Kidney (tissue), 14 donors: ENCODE results near the gene FGFR3. TPM values are rescaled to one million over a fixed set of nuclear protein-coding genes. Genes with fewer than 3 reads are reported as not detected.

Experiments
- DNase-seq, 5 donors: peaks; one replicate each; pipeline ENCODE4 v3.0.0-alpha.2; 2013 to 2020
- FAIRE-seq: peaks from 2 replicates; lab custom pipeline; 2012; peaks lifted over from hg19 to GRCh38; lab: Jason Lieb, UNC
- H3K27ac ChIP-seq, 2 donors: one replicate each; pipeline ENCODE4 v1.7.0; 2013; ENCODE audit warnings: low read depth in 2 of 2, low read length in 2 of 2, inconsistent platforms in 1 of 2
- H3K27me3 ChIP-seq: one replicate; pipeline ENCODE4 v1.7.1; 2013; ENCODE audit warnings: low read length, inconsistent platforms; ENCODE audit not compliant: control insufficient read depth, insufficient read depth
- H3K36me3 ChIP-seq, 3 donors: one replicate each; pipeline versions ENCODE4 v1.7.0 to v1.7.1; 2013; ENCODE audit warnings: low read length in 3 of 3, control low read depth in 1 of 3, inconsistent platforms in 1 of 3; ENCODE audit not compliant: insufficient read depth in 3 of 3, control insufficient read depth in 2 of 3
- H3K4me1 ChIP-seq, 3 donors: one replicate each; pipeline versions ENCODE4 v1.7.0 to v1.7.1; 2013; ENCODE audit warnings: low read length in 3 of 3, inconsistent platforms in 1 of 3, low read depth in 1 of 3; ENCODE audit not compliant: control insufficient read depth in 2 of 3, insufficient read depth in 2 of 3
- H3K4me3 ChIP-seq, 3 donors: one replicate each; pipeline versions ENCODE4 v1.7.0 to v1.8.1; 2013; ENCODE audit warnings: low read length in 3 of 3, control low read depth in 1 of 3, inconsistent platforms in 1 of 3
- H3K9ac ChIP-seq, 3 donors: one replicate each; pipeline versions ENCODE4 v1.7.0 to v1.7.1; 2013; ENCODE audit warnings: low read length in 3 of 3, control low read depth in 1 of 3, inconsistent platforms in 1 of 3
- H3K9me3 ChIP-seq, 3 donors: one replicate each; pipeline versions ENCODE4 v1.7.0 to v1.7.1; 2013; ENCODE audit warnings: low read length in 3 of 3, control low read depth in 1 of 3, inconsistent platforms in 1 of 3; ENCODE audit not compliant: control insufficient read depth in 2 of 3, insufficient read depth in 1 of 3
- CTCF ChIP-seq: IDR thresholded peaks from 3 replicates; pipeline ENCODE4 v1.5.1; 2012; ENCODE audit warnings: mild to moderate bottlenecking, moderate library complexity, borderline replicate concordance; ENCODE audit not compliant: insufficient read depth; ENCODE audit errors: extremely low read depth
- intact Hi-C: fragments of 100-400 bp; cut with DNase I; formaldehyde crosslinking; loops from one replicate; pipeline ENCODE4 v1.11.1; 2022
- polyA plus RNA-seq: library from polyadenylated mRNA; stranded (reverse); fragments of 350-450 nt; fragmentation: Illumina TruSeq; extraction: RNeasy Lipid Tissue Mini Kit (QIAGEN cat#74804); gene quantifications from one replicate; pipeline ENCODE4 v1.2.3, GENCODE V29; 2014; ENCODE audit warnings: low read depth, low replicate concordance; ENCODE audit not compliant: insufficient read depth
- total RNA-seq: library from RNA; stranded (reverse); fragmentation: NEBNext Ultra II Directional; extraction: Animal tissue kit (Norgen Biotek cat#: 25700); gene quantifications from one replicate; pipeline ENCODE4 v1.2.1, GENCODE V29; 2021
- donor health status: control.
- donor health status: control.
- donor health status: control.
- donor health status: control.
- donor health status: control.
- donor health status: DM: yes; HTN: yes; CAD: no.
- donor health status: Normal renal cell carcinoma (clear cell type).

FGFR3 gene
- total and polyA plus RNA-seq, 2 donors from 2014 or later = 25.5 to 28.5 TPM

GRCh38 chr4:1793940-1794808 is 1.1 kb downstream of the FGFR3 start:
- intact Hi-C loops = no loop called here

GRCh38 chr4:1794809-1795298 is 1.8 kb downstream of the FGFR3 start:
- Histone ChIP-seq H3K9ac (no peak overlapping the region), H3K9me3 (no peaks in the 10 kb centered on the region), H3K27me3 (no peaks in the 10 kb centered on the region), H3K4me1 (peaks cover 0 to 18% (median 0%) of the 10 kb centered on the region in 3 donors), H3K4me3 (peak overlapping the region in 1 of 3 donors; percentile 58), H3K36me3 (peaks cover 0 to 2% (median 0%) of the 10 kb centered on the region in 3 donors), H3K27ac (no peak overlapping the region)
- DNase-seq (no peak), FAIRE-seq (no peak)
- no peak for TF ChIP-seq CTCF
- intact Hi-C loops = no loop called here

More at GRCh38 chr4:1793940-1794808, 1.1 kb downstream of the FGFR3 start:
- H3K27ac ChIP-seq = peak overlapping the region in 1 of 2 donors; percentile 43
- no peak for TF ChIP-seq CTCF
- no peaks in the 10 kb centered on the region for H3K27me3 ChIP-seq
- peak overlapping the region; percentile 6 to 58 (median 38) for H3K4me3 ChIP-seq
- no peak for DNase-seq
- peaks cover 0 to 18% (median 0%) of the 10 kb centered on the region in 3 donors for H3K4me1 ChIP-seq
- FAIRE-seq = no peak
- peak overlapping the region in 1 of 3 donors; percentile 26 for H3K9ac ChIP-seq
- H3K36me3 ChIP-seq = peaks cover 0 to 2% (median 0%) of the 10 kb centered on the region in 3 donors
- H3K9me3 ChIP-seq = no peaks in the 10 kb centered on the region

- Histone ChIP-seq H3K4me3 (peak overlapping the region in 2 of 3 donors; percentile 1 to 58), H3K36me3 (peaks cover 0 to 2% (median 0%) of the 10 kb centered on the region in 3 donors), H3K9ac (peak overlapping the region in 1 of 3 donors; percentile 55), H3K27ac (peak overlapping the region; percentile 9 to 43), H3K27me3 (no peaks in the 10 kb centered on the region), H3K9me3 (no peaks in the 10 kb centered on the region), H3K4me1 (peaks cover 0 to 18% (median 0%) of the 10 kb centered on the region in 3 donors)
- intact Hi-C loops = no loop called here
- peak in 2 of 5 donors; percentile 44 to 66 for DNase-seq
- no peak for FAIRE-seq
- TF ChIP-seq CTCF = no peak
Observed at GRCh38 chr4:1795299-1796195, 2.5 kb downstream of the FGFR3 start.
